ENCODE results near the gene BDKRB1. TPM values are rescaled to one million over a fixed set of nuclear protein-coding genes. Genes with fewer than 3 reads are reported as not detected.

The BDKRB1 gene
- total RNA-seq, 1 donor from 2014 or later = not detected

GRCh38 chr14:96277890-96278289 lies 21.9 kb downstream of the BDKRB1 start:
- DNase-seq (ENCODE audit: extremely low read depth, low read depth, low spot score) = no peak

- no peak for DNase-seq (ENCODE audit: extremely low read depth, low read depth, low spot score)
These were observed 23.6 kb downstream of the BDKRB1 start for GRCh38 chr14:96279564-96279963.

- DNase-seq (ENCODE audit: extremely low read depth, low read depth, low spot score) = no peak
These were observed 24.1 kb downstream of the BDKRB1 start for GRCh38 chr14:96280104-96280503.

GRCh38 chr14:96281486-96281885 lies 25.5 kb downstream of the BDKRB1 start:
- no peak for DNase-seq (ENCODE audit: extremely low read depth, low read depth, low spot score)

GRCh38 chr14:96284008-96284407 lies 28.0 kb downstream of the BDKRB1 start:
- DNase-seq (ENCODE audit: extremely low read depth, low read depth, low spot score) = no peak

- no peak for DNase-seq (ENCODE audit: extremely low read depth, low read depth, low spot score)
These were observed 28.4 kb downstream of the BDKRB1 start for GRCh38 chr14:96284430-96284829.

GRCh38 chr14:96285667-96286066 lies 29.7 kb downstream of the BDKRB1 start:
- no peak for DNase-seq (ENCODE audit: extremely low read depth, low read depth, low spot score)

GRCh38 chr14:96286251-96286650 lies 30.2 kb downstream of the BDKRB1 start:
- DNase-seq (ENCODE audit: extremely low read depth, low read depth, low spot score) = no peak

- DNase-seq (ENCODE audit: extremely low read depth, low read depth, low spot score) = no peak
These were observed 31.8 kb downstream of the BDKRB1 start for GRCh38 chr14:96287856-96288255.

- no peak for DNase-seq (ENCODE audit: extremely low read depth, low read depth, low spot score)
These were observed 38.2 kb downstream of the BDKRB1 start for GRCh38 chr14:96294246-96294645.

GRCh38 chr14:96297000-96297399 lies 41.0 kb downstream of the BDKRB1 start:
- DNase-seq (ENCODE audit: extremely low read depth, low read depth, low spot score) = no peak

GRCh38 chr14:96297997-96298515 lies 42.0 kb downstream of the BDKRB1 start:
- no peak for DNase-seq (ENCODE audit: extremely low read depth, low read depth, low spot score)

- DNase-seq (ENCODE audit: extremely low read depth, low read depth, low spot score) = no peak
These were observed 43.4 kb downstream of the BDKRB1 start for GRCh38 chr14:96299441-96299840.

GRCh38 chr14:96303981-96304380 lies 48.0 kb downstream of the BDKRB1 start:
- no peak for DNase-seq (ENCODE audit: extremely low read depth, low read depth, low spot score)

- DNase-seq (ENCODE audit: extremely low read depth, low read depth, low spot score) = no peak
These were observed 48.9 kb downstream of the BDKRB1 start for GRCh38 chr14:96304956-96305355.

- no peak for DNase-seq (ENCODE audit: extremely low read depth, low read depth, low spot score)
These were observed 51.4 kb downstream of the BDKRB1 start for GRCh38 chr14:96307434-96307833.

- DNase-seq (ENCODE audit: extremely low read depth, low read depth, low spot score) = no peak
These were observed 53.3 kb downstream of the BDKRB1 start for GRCh38 chr14:96309133-96309895.

GRCh38 chr14:96309896-96310330 lies 53.9 kb downstream of the BDKRB1 start:
- no peak for DNase-seq (ENCODE audit: extremely low read depth, low read depth, low spot score)

GRCh38 chr14:96310906-96311305 lies 54.9 kb downstream of the BDKRB1 start:
- DNase-seq (ENCODE audit: extremely low read depth, low read depth, low spot score) = no peak

Data from glomerular endothelial cell (primary cell).